A549 (cell line): ENCODE results near the gene ZNF346.

ENCODE experiments used
- CTCF ChIP-seq: fragments of >200 bp; sonication (Bioruptor Twin); formaldehyde crosslinking; IDR thresholded peaks from 3 replicates; pipeline ENCODE4 v1.5.1; 2016
- KDM1A ChIP-seq: fragments of 200-600 bp; sonication (generic); IDR thresholded peaks from 2 replicates; pipeline ENCODE4 v1.6.1; 2016; ENCODE audit warnings: low read depth, mild to moderate bottlenecking
- POLR2A ChIP-seq: IDR thresholded peaks from 2 replicates; pipeline ENCODE4 v1.6.1; 2012; ENCODE audit warnings: mild to moderate bottlenecking, low read length

DNA sequence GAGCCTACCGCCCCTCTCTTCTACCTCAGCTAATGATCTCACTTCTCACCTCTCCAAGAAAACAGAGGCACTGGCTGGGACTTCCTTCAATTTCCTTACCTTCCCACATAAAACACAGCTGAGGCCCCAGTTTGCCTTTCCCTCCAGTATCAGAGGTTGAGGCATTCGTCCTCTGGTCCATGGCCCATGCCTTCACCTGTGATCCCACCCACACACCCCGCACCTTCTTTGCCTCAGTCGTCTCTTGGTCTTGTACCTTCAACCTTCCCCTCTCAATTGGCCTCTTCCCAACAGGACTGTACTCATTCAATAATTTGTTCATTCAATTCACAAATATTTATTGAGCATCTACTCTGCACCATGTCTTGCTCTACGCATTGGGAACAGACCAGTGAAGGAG lies 100.1 kb downstream of the ZNF346 start:
- TF ChIP-seq POLR2A (no peak), CTCF (no peak), KDM1A (no peak)
